Left renal cortex interstitium (tissue), 4 donors: ENCODE results near the gene PHF5A. TPM values are rescaled to one million over a fixed set of nuclear protein-coding genes. Genes with fewer than 3 reads are reported as not detected.
"Not testable (repeated sequence)": the region's sequence is repeated elsewhere in the genome, so short reads cannot be mapped to it uniquely, and the experiment has no call there.

Experiments
- DNase-seq, 4 donors: peaks; one replicate each; pipeline ENCODE4 v3.0.0-alpha.2; 2013; ENCODE audit warnings: low read depth in 4 of 4, low spot score in 2 of 4, missing footprints in 1 of 4
- polyA plus RNA-seq, 4 donors: library from polyadenylated mRNA; unstranded; fragments of 120-200 nt; gene quantifications; one replicate each; pipeline ENCODE4 v1.2.1, GENCODE V29; 2013; ENCODE audit not compliant: insufficient read length in 4 of 4

The PHF5A gene
- polyA plus RNA-seq, 4 donors: 49.1 to 64.4 (median 62.0) TPM

DNA sequence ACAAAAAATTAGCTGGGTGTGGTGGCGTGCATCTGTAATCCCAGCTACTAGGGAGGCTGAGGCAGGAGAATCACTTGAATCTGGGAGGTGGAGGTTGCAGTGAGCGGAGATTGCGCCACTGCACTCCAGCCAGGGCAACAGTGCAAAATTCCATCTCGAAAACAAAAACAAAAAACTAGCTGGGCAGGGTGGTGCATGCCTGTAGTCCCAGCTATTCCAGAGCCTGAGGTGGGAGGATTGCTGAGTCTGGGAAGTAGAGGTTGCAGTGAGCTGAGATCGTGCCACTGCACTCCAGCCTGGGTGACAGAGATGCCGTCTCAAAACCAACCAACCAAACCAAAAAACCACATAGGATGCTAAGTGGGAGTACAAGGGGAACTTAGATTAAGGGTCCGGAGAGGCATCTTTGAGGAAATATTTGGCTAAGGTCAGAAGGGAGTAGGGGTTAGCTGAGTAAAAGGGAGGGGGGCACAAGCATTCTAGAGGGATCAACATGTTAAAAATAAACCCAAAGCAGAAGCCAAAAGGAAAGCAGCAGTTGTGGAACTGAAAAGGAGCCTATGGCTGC, 10.2 kb downstream of the PHF5A start:
- no peak for DNase-seq

DNA sequence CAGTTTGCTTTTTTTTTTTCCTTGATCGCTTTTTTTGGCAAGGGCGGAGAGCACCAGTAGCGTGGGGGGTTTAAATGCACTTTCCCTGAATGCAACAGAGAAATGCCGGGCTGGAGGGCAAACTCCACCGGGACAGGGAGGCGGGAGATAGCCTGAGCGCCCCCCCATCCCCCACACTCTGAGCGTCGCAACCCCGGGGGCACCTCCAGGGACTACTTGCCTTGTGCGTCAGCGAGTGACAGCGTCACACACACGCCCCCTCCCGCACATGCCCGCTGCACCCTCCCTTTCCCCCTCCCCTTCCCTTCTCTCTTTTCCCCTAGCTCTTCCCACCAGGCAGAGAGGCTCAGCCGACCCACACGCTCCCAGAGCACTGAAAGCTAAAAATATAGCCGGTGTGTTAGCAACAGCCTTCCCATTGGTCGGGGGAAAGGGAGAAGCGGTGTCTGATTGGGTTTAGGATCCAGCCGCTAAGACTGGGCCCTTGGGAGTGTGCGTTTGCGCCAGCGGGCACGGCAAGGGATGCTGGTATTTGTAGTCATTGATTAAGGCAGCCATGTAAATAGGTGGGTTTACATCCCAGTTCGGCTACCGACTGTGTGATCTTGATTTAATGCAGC, 20.2 kb downstream of the PHF5A start:
- DNase-seq: peak; percentile 95 to 100 (median 98)

DNA sequence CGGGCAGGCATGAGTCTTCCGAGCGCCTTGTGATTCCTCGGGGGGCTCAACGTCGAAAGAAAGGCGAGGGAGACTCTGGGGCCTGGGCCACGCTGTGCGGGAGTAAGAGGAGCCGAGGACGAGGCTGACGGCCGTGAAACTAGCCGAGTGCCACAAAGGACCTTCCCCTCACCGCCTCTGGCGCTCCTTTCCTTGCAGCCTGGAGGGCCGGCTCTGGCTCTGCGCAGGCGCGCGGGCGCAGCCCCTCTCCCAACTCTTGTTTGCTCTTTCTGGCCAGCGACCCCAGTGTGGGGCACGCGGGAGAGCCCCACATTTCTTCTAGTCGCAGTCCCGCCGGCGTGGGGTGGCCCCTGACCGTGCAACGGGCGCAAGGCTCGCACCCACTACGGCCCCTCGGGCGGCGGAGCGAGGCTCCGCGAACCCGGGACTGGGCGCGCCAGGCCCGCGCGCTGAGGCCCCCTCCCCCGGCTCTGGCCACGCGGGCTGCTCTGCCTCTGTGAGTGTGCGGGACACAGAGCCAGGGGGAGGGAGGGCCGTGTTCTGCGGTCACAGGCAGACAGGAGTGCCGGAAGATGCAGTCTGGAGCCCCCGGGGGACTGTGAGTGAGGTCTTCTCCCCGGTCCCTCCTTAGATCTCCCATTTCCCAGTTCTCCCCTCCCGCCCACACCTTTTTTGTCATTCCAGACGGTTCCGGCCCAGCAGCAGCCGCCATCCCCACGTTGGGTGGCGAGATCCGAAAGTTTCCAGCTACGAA, 20.9 kb downstream of the PHF5A start:
- peak in 2 of 4 donors; percentile 47 to 62 for DNase-seq

GRCh38 chr22:41446639-41447434, 21.7 kb downstream of the PHF5A start, which contains the start of gene TOB2:
Gene TOB2 (minus strand): TSS chr22:41446801. CDS start chr22:41437345, 9,456 bp downstream.
- DNase-seq: peak; percentile 88 to 92 (median 90)

DNA sequence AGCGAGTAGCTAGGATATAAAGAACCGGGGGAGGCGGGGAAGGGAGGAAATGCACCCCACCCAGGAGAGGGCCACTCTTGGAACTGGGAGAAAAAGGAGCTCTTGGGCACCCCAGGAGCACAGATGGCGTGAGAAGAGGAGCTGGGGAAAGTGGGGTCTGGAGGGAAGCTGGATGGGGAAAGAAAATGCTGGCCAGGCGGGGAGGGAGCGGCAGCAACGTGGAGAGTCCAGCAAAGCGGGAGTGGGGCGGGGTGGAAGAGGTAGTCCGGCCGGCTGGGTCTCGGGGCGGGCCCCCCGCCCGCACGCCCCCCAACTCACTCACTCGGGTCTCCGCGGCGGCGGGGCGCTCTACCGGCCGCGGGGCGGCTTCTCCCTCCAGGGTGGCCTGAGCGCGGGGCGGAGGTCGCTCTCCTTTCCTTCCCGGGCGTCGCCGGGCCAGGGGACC, 22.4 kb downstream of the PHF5A start:
- DNase-seq: no peak

- peak in 1 of 4 donors; percentile 17 for DNase-seq
Measured at GRCh38 chr22:41445129-41446056, 23.1 kb downstream of the PHF5A start.

- peak; percentile 87 to 98 (median 91) for DNase-seq
Measured at GRCh38 chr22:41444360-41445128, 23.9 kb downstream of the PHF5A start.

DNA sequence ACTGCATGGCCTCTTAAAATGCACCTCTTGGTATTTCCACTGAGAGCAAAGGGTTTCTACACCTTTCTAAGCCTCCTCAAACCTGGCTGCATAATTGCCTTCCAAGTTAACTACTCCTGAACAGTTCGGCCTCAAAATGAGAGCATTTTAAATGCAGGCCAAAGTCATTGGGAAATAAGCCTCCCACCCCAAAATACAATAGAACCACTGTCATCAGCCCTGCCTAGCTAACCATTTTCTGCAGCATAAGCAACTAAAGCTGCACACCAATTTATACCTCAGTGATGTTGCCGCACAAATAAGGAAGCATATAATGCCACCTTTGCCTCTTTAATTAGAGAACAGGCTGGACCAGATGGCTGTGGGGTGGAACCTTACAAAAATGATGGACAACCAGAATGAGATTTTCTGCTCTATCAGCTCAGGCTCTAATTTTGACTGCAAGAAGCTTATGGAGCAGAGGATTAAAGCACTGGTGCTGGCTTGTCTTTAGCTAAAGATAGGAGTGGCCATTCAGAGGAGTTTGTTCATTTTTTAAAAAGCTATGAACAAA, 26.2 kb downstream of the PHF5A start:
- no peak for DNase-seq

DNA sequence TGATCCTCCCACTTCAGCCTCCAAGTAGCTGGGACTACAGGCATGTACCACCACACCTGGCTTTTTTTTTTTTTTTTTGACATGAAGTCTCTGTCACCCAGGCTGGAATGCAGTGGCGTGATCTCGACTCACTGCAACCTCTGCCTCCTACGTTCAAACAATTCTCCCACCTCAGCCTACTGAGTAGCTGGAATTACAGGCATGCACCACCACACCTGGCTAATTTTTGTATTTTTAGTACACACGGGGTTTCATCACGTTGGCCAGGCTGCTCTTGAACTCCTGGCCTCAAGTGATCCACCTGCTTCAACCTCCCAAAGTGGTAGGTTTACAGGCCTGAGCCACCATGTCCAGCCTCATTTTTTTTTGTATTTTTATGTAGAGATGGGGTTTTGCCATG, 28.0 kb downstream of the PHF5A start:
- not testable (repeated sequence) for DNase-seq

DNA sequence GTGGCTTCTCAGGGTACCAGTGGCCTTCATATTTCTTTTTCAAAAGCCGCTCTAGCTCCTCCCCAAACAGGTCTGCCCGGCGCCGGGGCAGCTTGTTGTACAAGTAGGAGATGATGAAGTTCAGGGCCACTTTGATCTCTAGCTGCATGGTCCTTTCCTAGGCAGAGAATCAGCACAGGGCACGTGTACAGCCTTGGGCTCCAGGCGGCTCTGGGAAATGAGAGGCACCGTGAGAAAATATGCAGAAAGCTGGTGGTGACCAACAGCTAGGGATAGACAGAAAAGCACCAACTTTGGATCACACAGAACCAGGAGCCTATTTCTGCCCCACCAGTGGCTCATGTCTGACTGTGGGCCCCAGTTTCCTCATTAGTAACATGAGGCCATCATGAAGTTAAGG, 31.3 kb downstream of the PHF5A start:
- DNase-seq: no peak

DNA sequence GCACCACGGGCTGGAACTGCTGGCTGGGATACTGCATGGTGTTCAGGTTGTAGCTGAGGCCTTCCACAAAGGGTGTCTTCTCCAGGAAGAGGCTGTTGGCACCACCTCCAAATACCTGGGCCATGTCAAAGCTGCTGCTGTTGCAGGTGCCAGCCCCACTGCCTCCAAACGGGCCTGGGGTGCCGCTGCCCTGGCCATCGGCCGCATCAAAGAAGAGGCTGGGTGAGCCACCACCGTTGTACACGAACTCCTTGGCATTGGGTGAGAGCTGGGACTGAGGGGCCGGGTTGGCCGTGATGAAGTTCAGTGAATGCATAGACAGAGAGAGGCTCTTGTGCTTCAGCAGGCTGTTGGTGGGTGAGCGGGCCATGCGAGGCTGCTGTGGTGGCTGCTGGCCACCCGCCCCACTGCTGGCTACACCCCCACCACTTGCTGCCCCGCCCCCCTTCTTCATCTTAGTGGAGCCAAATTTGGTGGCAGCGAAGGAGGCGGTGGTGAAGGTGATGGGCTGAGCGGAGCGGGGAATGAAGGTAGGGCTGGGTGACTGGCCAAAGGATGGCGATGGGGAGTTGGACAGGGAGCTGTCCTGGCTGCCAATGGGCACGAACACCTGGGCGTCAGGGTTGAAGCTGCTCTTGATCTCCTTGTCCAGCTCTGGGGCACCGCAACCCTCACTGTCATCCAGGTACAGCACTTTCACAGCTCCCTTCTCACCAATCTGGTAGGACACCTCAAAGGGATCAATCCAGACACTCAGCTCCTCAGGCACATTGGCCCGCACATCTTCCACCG, 32.0 kb downstream of the PHF5A start:
- no peak for DNase-seq

DNA sequence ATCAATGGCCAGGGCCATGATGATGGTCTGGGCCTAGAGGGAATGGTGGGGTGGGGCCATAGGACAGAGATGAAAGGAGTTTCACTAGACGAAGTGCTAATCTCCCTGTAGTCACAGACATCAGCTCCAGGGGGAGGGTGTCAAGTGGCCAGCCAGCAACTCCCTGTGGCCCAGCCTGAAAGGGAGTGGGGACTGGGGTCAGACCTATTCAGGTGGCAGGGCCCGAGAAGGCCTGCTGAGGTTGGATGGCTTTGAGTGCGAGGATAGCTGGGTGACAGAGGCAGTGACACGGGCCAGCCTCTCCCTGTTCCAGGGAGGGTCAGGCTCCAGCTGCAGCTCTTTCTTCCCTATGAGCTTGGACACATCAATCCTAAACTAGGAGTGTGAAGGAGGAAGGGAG, 32.9 kb downstream of the PHF5A start:
- DNase-seq: no peak

DNA sequence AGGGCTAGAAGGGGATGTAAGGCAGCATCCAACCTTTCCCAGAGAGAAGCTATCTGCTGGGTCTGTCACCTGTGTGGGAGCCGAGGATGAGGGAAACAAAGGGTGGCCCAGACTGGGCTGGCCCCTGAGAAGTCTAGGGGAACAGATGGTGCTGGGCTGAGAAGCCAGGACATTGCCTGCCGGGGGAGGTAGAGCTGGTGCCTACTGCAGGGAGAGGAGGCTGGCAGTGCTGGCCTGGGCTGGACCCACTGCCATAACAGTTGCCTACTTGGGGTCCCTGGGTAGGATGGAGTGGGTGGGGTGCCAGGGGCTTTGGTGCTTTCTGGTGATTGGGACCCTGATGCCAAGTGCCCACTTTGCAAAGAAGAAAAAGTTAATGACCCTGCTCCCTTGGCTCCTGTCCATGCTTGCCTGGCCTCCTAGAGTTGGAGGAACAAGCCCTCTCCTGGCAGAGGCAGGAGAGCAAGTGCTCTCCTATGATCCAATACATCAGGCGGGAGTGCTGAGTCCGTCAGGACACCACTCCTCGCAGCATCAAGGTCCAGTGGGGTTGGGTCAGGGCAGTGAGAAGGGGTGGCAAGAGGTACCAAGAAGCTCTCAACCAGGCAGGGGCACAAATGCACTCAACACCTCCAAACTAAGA, 34.0 kb downstream of the PHF5A start:
- not testable (repeated sequence) for DNase-seq

DNA sequence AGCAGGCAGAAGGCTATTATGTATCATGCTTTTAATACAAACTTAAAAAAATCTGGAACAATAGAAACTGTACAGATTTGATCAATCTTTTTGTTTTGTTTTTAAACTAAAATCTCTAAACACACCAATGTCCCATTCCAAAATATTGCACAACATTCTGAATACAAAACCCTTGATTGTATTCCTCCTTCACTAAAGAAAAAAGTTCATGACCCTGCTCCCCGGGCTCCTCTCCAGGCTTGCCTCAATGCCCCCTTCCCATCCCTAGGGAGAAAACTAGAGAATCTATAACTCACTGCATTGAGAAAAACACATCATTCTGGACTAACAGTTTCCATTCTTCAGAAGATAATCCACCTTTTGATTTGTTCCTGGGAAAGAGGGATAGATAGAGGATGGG, 35.0 kb downstream of the PHF5A start:
- DNase-seq: not testable (repeated sequence)

DNA sequence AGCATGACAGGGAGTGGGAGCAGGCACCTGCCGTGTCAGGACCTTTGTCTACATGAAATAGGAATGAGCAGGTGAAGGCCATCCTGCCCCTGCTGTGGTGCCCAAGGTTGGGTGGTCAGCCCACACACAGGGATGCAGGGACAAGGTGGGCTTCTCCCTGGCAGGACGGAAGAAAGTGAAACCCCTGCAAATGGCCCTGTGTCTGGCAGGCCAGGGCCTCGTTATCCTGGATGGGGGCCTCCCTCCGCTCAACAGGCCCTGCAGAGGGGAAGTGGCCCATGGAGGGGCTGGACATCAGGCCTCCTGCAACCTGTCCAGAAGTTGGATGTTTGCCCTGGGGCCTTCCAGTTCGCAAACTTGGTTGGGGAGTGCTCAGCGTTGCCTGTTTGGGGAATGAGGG, 36.8 kb downstream of the PHF5A start:
- DNase-seq: no peak

DNA sequence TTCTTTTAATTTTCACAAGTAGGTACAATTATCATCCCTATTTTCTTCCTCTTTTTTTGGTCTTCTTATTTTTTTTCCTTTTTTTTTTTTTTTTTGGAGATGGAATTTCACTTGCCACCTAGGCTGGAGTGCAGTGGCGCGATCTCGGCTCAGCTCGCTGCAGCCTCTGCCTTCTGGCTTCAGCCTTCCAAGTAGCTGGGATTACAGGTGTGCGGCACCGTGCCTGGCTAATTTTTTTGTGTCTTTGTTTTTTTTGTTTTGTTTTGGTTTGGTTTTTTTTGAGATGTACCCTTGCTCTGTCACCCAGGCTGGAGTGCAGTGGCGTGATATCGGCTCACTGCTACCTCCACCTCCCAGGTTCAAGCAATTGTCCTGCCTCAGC, 38.5 kb downstream of the PHF5A start:
- DNase-seq: no peak

GRCh38 chr22:41429232-41429950, 39.1 kb downstream of the PHF5A start:
- DNase-seq: no peak
